MM.1S (cell line): ENCODE measurements around the gene GLIPR2.

Experiments used
- EZH2 ChIP-seq: fragments of 300-600 bp; sonication (generic); optimal IDR thresholded peaks from 2 replicates; pipeline ENCODE3; 2017; ENCODE audit warnings: low read depth, mild to moderate bottlenecking, antibody characterized with exemption, low read length, mixed read lengths
- EZH2phosphoT487 ChIP-seq: fragments of 300-600 bp; sonication (generic); IDR thresholded peaks from 2 replicates; pipeline ENCODE4 v1.6.1; 2018; ENCODE audit warnings: antibody characterized with exemption, low read length
- TF ChIP-seq, protein P1 (sequence below): fragments of 300-600 bp; sonication (generic); IDR thresholded peaks from 2 replicates; pipeline ENCODE4 v1.5.1; 2016; ENCODE audit warnings: antibody characterized with exemption, low read length, mixed read lengths

DNA sequence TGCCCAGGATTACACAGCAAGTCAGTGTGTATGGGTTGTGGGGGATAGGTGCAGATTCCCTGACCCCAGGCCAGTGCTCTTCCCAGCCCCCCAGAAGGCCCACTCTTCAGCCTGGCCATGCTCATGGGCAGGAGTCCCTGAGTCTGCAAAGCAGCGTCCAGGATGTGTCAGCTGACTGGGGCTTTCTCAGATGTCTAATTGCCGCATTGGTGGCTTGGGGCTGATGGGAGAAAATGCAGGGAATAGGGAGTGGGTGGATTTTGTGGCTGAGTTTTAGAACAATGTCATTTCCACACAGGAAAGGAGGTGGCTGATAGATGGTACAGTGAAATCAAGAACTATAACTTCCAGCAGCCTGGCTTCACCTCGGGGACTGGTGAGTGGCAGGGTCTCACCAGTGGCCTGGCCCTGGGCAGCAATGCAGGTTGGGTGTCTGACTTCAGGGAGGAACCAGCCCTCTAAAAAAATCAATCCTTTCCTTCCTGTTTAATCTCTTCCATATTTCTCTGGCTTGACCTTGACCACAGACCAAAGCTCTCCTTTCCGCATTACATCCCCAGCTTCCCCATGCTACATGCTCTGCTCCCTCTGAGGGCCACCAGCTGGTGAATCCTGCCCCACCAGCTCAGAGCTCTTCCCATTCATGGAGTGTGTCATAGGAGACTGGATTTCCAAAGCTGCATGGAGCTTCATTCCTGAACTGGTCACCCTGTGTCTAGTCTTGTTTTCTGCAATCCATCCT, 14.2 kb downstream of the GLIPR2 start:
- TF ChIP-seq EZH2phosphoT487 (no peak), EZH2 (no peak)
- TF ChIP-seq, protein P1, sequence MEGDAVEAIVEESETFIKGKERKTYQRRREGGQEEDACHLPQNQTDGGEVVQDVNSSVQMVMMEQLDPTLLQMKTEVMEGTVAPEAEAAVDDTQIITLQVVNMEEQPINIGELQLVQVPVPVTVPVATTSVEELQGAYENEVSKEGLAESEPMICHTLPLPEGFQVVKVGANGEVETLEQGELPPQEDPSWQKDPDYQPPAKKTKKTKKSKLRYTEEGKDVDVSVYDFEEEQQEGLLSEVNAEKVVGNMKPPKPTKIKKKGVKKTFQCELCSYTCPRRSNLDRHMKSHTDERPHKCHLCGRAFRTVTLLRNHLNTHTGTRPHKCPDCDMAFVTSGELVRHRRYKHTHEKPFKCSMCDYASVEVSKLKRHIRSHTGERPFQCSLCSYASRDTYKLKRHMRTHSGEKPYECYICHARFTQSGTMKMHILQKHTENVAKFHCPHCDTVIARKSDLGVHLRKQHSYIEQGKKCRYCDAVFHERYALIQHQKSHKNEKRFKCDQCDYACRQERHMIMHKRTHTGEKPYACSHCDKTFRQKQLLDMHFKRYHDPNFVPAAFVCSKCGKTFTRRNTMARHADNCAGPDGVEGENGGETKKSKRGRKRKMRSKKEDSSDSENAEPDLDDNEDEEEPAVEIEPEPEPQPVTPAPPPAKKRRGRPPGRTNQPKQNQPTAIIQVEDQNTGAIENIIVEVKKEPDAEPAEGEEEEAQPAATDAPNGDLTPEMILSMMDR = no peak
